ENCODE data around the gene PARD3. TPM values are rescaled to one million over a fixed set of nuclear protein-coding genes. Genes with fewer than 3 reads are reported as not detected.
A peak's percentile ranks its signal among the peaks of the same experiment; 100 is the strongest.
"Not testable (repeated sequence)": the region's sequence is repeated elsewhere in the genome, so short reads cannot be mapped to it uniquely, and the experiment has no call there.

The PARD3 gene
- total RNA-seq, 6 experiments from 2014 or later = 19.1 to 27.8 (median 22.0) TPM

DNA sequence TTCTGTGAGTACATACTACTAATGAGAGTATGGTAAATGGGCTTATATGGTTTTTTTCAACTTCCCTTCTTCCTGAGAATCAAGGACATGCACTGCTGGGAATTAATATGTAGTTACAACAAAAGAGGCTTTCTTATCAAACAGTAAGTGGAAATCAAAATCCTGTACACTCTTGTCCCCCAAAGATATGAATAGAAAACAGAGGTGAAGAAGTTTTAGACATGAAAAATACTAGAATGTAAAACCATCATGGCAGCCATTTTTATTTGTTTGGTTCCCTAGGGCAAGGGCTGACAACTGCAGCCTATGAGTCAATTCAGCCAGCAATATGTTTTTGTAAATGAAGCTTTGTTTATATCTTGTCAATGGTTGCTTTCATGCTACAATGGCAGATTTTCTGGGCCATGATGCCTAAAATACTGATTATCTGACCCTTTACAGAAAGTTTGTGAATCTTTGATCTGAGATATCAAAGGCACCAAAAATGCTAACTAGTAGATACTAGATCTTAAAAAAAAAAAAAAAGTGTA, 422.4 kb downstream of the PARD3 start:
- Histone ChIP-seq H3K9me3 (no peaks in the 10 kb centered on the region), H3K4me3 (no peak overlapping the region), H3K27ac (no peak overlapping the region), H3K27me3 (no peaks in the 10 kb centered on the region), H3K4me1 (no peaks in the 10 kb centered on the region), H3K36me3 (peaks cover 0 to 1% (median 0%) of the 10 kb centered on the region in 4 donors)
- ATAC-seq (no peak), DNase-seq (no peak)
- intact Hi-C loops (cut with DNase I) = no loop called here
- no peak for TF ChIP-seq POLR2A (IDR thresholded peaks at IDR 0.05)
- TF ChIP-seq, protein P1, sequence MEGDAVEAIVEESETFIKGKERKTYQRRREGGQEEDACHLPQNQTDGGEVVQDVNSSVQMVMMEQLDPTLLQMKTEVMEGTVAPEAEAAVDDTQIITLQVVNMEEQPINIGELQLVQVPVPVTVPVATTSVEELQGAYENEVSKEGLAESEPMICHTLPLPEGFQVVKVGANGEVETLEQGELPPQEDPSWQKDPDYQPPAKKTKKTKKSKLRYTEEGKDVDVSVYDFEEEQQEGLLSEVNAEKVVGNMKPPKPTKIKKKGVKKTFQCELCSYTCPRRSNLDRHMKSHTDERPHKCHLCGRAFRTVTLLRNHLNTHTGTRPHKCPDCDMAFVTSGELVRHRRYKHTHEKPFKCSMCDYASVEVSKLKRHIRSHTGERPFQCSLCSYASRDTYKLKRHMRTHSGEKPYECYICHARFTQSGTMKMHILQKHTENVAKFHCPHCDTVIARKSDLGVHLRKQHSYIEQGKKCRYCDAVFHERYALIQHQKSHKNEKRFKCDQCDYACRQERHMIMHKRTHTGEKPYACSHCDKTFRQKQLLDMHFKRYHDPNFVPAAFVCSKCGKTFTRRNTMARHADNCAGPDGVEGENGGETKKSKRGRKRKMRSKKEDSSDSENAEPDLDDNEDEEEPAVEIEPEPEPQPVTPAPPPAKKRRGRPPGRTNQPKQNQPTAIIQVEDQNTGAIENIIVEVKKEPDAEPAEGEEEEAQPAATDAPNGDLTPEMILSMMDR (IDR thresholded peaks at IDR 0.05) = no peak

DNA sequence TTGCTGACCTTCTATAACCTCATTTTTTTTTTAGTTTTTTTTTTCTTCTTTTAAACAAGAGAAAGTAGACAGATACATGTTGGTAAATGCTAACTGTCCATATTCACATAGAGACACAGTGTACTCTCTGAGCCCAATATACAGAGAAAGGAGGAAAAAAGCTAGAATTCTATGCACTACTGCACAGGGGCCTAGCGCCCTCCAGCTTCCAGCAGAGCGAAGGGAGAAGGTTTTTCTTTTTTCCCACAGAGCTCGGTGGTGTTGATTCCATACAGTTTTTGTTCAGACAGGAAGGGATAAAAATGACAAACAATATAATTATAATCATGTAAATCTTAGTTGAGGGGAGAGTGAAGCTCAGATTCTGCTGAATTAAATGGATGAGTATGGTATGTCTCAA, 423.9 kb downstream of the PARD3 start:
- H3K9me3 ChIP-seq; intact Hi-C loops (cut with DNase I); DNase-seq; H3K4me1 ChIP-seq; H3K27me3 ChIP-seq; ATAC-seq; H3K4me3 ChIP-seq; H3K27ac ChIP-seq; H3K36me3 ChIP-seq: not testable (repeated sequence)
- WGBS (ENCODE audit: insufficient coverage, low coverage, low lambda C conversion rate, missing lambda C conversion rate) = 69% methylated on average over 3 of the region's 3 CpGs
- TF ChIP-seq, protein P1 (IDR thresholded peaks at IDR 0.05) = peak in 2 of 4 donors; percentile 8 to 12

GRCh38 chr10:34389801-34390200, 425.3 kb downstream of the PARD3 start:
- H3K4me1 ChIP-seq = no peaks in the 10 kb centered on the region
- TF ChIP-seq, protein P1 (IDR thresholded peaks at IDR 0.05) = no peak
- TF ChIP-seq POLR2A (IDR thresholded peaks at IDR 0.05) = no peak
- no peaks in the 10 kb centered on the region for H3K27me3 ChIP-seq
- H3K4me3 ChIP-seq = no peak overlapping the region
- intact Hi-C loops (cut with DNase I) = no loop called here
- no peak overlapping the region for H3K27ac ChIP-seq
- DNase-seq (no peak), ATAC-seq (no peak)
- peaks cover 0 to 1% (median 0%) of the 10 kb centered on the region in 4 donors for H3K36me3 ChIP-seq
- WGBS (ENCODE audit: insufficient coverage, low coverage, low lambda C conversion rate, missing lambda C conversion rate) = 95% methylated on average over 3 of the region's 3 CpGs
- H3K9me3 ChIP-seq = no peaks in the 10 kb centered on the region

DNA sequence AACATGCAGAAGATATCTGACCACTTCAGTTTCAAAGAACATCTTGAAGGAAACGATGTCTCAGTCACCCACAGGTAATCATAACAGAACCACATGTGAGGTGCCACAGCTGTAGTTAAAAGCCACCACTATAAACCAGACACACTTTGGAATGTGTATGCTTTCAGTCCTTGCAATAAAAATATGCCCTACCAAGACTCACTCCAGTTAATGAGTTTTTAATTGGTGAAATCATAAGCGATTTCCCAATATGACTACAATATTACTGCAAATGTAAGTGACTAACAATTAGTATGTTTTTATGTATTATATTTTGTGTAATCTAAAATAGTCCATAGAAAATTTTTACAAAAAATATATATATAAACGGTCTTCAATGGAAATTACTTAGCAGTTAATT, 428.2 kb downstream of the PARD3 start:
- TF ChIP-seq, protein P1 (IDR thresholded peaks at IDR 0.05) = no peak
- no peak for TF ChIP-seq POLR2A (IDR thresholded peaks at IDR 0.05)
- no peak for ATAC-seq
- H3K4me1 ChIP-seq = no peaks in the 10 kb centered on the region
- no peaks in the 10 kb centered on the region for H3K27me3 ChIP-seq
- 91% methylated on average over 3 of the region's 3 CpGs for WGBS (ENCODE audit: insufficient coverage, low coverage, low lambda C conversion rate, missing lambda C conversion rate)
- H3K9me3 ChIP-seq = no peaks in the 10 kb centered on the region
- no peak overlapping the region for H3K27ac ChIP-seq
- no peak overlapping the region for H3K4me3 ChIP-seq
- no peak for DNase-seq
- intact Hi-C loops (cut with DNase I) = no loop called here
- H3K36me3 ChIP-seq = peaks cover 0 to 1% (median 0%) of the 10 kb centered on the region in 4 donors

- Histone ChIP-seq H3K9me3 (no peaks in the 10 kb centered on the region), H3K27ac (no peak overlapping the region), H3K27me3 (no peaks in the 10 kb centered on the region), H3K36me3 (peaks cover 0 to 1% (median 0%) of the 10 kb centered on the region in 4 donors), H3K4me3 (no peak overlapping the region), H3K4me1 (no peaks in the 10 kb centered on the region)
- intact Hi-C loops (cut with DNase I) = no loop called here
- ATAC-seq = no peak
- TF ChIP-seq, protein P1 (IDR thresholded peaks at IDR 0.05) = no peak
- no peak for TF ChIP-seq POLR2A (IDR thresholded peaks at IDR 0.05)
- no peak for DNase-seq
- WGBS (ENCODE audit: insufficient coverage, low coverage, low lambda C conversion rate, missing lambda C conversion rate) = 89% methylated on average over 4 of the region's 4 CpGs
Measured at GRCh38 chr10:34384372-34384771, 430.7 kb downstream of the PARD3 start.
